GM21360 (cell line): Measurements from ENCODE around the gene PARP15.
A peak's percentile ranks its signal among the peaks of the same experiment; 100 is the strongest.
"Not testable (repeated sequence)": the region's sequence is repeated elsewhere in the genome, so short reads cannot be mapped to it uniquely, and the experiment has no call there.

ENCODE experiments used
- ATAC-seq: cut with Tn5 transposase; IDR thresholded peaks from one replicate; pipeline ENCODE4 v1.9.1; 2021; ENCODE audit warnings: mild to moderate bottlenecking, moderate library complexity; ENCODE audit not compliant: unreplicated experiment

The PARP15 gene

DNA sequence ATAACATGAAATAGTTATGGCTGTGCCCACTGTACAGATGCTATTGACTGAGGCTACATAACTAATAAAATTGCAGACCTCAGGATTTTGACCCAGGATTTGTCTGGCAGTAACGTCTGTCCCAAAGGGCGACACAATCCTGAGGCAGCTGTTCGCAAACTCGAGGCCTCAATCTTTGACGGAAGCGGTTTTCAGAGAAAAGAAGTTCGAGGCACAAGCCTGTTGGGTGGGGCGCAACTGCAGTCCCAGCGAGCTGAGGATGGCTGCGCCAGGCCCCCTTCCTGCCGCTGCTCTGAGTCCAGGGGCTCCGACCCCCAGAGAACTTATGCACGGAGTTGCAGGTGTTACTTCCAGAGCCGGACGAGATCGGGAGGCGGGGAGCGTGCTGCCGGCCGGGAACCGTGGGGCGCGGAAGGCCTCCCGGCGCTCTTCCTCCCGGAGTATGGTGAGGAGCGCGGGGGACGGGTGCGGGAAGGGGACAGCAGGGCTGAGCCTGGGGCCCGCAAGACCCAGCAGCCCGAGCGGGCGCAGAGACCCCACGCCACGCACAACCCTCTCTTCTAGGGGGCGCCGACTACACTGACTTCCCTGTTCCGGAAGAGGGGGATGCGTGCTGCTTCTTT is at the start of gene PARP15:
TSS of gene PARP15 (plus strand) at position 242 of the 623 bp plus-strand sequence. CDS start at position 260, 18 bp downstream.
- no peak for ATAC-seq

DNA sequence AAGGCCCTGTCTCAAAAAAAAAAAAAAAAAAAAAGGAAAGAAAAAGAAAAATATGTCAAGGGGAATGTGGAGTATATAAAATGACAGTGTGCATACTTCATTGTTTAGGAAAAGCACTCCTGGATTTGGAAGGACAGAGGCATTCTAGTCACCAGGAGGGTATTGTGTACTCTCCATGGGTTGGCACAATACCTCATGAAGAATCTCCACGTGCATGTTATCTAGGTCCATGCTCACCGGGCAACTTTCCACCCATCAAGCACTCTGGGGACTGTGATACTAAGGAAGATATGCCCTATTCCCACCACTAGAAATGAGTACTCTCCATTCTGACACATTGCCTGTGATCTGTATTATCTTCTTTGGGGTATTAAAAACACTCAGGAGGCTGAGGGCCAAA is 47.3 kb upstream of the PARP15 start:
- ATAC-seq, result no peak

DNA sequence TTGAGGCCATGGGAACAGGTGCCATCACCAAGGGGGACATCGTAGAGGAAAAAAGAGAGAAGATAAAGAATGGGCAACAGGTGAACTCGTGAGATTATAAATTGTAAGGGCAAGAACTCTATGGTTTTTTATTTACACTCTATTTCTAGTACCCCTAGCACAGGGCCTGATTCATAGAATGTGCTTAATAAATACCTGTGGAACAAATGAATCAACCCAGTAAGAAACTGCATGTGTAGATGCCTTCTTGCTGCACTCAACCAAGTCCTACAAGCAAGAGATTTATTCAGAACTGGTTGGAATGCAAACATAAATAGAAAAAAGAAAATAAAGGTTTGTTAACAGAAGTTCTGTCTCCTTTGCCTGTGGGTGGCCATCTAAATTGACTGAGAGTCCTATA is 44.0 kb upstream of the PARP15 start:
- ATAC-seq, result no peak

DNA sequence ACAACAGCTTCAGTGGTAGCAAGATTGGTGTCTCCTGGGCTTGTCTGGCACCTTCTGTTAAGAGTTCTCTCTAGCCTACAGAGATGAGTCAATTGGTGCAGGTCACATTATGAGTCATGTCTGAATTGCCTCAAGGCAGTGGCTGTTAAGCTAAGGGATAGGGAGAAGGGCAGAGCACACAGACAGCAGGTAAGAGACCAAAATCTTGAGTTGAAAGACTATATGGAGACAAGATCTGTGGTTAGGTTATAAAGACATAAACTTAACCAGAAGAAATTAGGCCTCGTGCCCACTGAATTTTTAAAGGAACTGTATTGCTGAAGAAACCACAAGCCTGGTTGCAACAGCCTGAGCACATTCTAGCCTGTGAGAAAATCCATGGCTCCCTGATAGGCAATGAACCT is 43.5 kb upstream of the PARP15 start:
- ATAC-seq, result peak; percentile 100

DNA sequence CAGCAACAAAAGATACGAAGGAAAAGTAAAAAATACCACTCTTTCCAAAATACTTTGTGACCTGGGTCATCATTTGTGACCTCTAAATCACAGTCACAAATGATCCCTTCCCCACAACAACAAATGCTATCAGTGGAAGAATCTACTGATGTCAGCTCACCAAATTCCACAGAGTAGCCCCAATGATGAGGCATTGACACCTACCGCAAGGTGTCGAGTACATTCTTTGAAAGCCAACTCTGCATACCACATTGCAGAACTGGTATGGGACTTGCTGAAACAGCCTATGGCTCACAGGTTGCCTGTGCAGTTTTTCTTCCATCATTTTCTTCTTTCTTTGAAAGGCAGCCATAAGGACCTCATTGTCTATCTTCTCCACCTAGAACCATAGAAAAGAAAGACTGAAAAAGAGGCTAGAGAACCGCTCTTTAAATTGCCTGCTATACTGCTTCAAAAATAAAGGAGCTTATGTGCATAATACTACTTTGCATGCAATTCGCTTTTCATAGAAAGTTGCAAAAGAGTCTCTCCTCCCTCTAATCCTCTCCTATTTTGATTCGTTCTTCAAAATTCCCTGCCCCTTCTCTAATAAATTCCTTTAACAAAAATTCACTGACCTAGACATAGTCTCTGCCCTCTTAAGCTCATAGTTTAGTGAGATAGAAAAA is 41.4 kb upstream of the PARP15 start:
- ATAC-seq, result no peak

DNA sequence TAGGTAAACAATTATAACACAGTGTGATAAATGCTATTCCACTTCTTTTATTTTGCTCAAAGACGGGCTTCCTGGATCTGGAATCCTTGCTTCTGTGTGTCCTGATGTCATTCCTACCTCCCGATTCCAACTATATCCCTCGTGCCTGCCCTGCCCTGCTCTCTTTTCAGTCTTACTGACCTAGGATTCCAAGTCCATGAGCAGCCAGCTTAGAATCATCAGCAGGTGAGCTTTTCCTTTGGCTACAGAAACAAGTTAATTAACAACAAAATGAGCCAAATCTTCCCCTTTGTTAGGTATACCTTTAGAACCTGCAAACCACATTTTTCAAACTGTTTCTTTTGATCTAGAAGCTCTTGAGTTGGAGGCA is 40.8 kb upstream of the PARP15 start:
- no peak for ATAC-seq

DNA sequence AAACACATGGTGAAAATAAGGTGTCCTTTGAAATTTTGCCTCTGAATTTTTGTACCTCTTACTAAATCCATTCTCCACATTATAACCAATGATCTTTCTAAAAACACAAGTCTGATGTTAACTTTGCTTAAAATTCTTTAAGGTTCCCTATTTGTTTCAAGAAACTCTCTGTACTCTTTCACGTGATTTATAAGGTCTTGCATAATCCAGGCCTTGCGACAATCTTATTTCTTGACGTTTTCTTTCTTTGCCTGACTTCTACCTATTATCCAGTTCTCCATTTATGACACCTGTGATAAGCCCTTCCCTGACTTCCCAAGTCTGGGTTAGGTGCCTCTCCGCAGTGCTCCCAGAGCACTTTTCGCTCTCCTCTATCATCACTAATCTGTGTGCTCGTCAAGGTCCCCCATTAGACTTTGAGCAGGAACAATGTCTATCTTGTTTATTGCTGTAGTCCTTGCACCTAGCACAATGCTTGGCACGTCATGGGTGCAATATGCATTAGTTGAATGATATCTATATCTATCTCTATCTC is 38.4 kb upstream of the PARP15 start:
- ATAC-seq, result no peak

DNA sequence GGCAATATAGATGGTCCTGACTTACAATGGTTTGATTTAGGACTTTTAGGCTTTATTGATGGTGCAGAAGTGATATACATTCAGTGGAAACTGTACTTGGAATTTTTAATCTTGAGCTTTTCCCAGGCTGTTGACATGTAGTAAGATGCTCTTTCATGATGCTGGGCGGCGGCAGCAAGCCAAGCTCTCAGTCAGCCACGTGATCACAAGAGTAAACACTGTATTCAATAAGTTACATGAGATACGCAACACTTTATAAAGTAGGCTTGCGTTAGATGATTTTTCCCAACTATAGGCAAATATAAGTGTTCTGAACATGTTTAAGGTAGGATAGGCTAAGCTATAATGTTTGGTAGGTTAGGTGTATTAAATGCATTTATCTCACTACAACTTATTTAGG is 31.3 kb upstream of the PARP15 start:
- no peak for ATAC-seq

DNA sequence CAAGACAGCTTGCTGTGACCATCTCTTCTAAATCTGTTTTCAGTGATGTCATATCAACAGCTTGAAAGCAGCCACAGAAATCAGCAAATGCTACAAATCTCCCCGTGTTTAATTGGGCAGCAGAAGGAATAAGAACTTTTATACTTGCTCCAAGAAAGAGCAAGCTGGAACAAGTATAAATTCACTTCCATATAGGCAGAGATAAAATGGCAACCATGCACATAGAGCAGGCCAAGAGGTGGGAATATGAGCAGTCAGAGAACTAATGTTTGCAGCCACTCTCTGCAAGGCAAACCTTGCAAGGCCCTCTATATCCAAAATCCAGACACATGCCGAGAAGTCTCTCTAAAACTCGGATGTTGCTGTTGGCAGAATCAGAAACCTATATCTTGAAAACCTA is 29.4 kb upstream of the PARP15 start:
- ATAC-seq, result no peak

DNA sequence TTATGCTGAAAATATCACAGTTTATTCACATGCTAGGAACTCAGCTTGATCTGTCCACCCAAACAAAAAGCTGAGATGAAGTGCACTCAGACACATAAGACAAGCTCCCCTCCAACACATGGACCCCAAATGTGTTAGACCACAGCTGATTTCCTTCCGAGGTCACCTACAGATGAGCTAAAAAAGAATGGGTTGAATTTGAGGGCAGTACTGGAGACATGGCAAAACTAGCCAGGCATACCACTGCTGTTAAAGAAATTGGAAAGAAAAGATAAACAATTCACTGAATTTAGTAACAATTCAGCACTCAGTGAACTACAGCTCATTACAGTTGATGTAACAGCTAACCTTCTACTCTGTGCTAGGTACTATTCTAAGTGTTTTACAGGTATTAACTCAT is 28.8 kb upstream of the PARP15 start:
- no peak for ATAC-seq

DNA sequence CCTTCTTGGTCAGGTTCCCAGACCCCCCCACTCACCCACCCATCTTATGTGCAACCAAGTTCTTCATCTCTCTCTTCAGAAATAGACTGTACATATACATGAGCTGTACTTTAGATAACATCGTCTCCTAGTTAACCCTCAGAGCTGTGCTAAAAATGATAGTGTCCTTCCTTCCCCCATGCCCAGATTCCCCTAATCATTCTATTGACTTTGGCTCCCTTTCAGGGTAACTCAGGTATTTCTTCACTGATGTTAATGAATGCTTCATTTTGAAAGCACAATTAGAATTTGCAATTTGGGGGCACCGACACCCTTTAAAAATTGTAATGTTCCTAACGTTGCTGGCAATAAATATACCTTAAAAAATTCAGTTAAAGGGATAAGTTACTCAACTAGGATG is 24.3 kb upstream of the PARP15 start:
- ATAC-seq, result no peak

DNA sequence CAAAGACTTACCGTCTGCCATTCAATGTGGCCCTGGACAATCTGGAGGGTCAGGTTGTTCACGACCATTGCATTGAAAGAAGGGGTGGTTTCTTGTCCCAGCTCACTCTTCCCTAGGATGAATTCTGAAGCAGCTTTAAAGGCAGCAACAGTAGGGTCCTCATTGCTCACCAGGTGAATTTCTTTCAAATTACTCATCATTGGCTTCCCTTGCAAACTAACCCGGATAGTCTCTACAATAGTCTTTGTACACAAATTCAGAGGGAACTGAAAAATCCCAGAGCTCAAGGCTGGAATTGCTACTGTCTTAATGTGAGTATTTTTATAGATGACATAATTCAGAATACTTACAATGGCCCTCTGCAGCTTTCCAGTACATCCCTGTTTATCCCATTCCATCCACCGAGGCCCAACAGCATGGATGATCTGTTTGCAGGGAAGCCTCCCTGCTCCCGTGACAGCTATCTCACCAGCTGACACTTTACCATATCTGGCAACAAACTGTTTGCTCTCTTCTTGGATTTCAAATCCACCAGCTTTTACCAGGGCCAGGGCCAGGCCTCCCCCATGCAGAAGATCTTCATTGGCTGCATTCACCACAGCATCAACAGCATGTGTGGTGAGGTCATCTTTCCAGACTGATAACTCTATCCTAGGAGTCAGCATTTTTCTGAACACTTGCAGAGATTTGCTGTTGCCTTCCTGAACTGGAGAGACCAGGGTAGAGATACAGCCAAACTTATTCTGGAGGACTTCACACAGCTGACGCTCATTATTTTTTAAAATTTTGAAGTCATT is 22.0 kb upstream of the PARP15 start:
- no peak for ATAC-seq

DNA sequence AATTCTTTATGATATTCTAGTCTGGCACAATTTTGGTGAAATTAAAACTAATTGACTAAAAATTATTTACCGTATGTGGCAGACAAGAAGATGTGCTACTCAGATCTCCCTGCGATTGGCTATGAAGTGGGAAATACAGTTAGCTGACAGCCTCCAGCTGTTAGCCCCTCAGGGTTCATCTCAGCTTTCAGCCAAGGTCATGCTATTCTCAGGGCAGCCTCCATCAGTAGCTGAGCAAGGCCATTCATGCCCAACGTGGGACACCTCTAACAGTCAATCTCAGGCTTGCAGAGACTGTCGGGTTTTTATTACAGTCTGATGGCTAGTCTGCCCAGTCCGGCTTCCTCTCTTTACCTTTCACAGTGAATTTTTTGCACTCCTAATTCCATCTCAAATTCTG is 20.1 kb upstream of the PARP15 start:
- no peak for ATAC-seq

DNA sequence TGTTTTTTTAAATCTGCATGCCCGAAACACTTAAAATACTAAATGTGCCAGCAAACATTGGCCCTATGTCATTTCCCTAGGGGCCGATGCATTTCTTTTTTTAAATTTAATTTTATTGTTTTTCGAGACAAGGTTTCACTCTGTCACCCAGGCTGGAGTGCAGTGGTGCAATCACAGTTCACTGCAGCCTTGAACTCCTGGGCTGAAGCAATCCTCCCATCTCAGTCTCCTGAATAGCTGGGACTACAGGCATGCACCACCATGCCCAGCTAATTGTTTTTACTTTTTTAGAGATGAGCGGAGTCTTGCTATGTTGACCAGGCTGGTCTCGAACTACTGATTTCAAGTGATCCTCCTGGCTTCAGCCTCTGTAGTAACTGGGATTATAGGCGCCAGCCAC is 18.8 kb upstream of the PARP15 start:
- ATAC-seq, result no peak

DNA sequence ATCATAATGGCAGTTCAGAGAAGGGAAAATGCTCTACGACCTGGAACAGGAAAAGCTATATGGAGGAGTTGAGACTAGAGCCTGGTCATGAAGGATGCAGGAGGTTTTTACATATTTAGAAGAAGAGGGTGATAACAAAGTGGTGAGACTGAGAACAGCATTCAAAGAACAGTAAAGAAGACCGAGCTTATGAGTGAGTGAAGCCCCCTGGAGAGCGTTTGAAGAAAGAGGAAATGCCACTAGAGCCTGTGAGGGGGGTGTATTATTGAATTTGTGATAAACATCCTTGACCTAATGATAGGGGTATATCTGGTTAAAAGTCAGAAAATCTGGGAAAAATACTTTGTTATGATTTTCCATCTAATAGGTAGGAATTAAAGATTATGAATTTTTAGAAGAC is 17.5 kb upstream of the PARP15 start:
- no peak for ATAC-seq

DNA sequence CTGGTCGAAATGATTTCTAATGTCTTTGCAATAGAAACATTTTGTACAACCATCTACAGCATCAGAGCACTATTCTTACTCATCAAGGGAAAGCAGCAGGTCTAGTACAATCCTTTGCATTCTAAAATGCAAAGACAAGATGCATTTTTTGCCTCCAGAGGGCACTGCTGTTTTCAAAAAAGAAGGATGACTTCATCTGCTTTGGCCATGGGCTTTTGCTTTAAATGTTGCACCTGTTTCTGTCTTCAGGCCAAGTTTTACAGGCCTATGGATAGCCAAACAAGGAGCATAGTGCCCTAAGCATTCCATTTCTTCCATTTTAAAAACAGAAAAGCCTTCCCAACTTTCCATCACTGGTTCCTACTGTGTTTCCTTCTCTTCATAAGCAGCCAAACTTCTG is 16.8 kb upstream of the PARP15 start:
- no peak for ATAC-seq

DNA sequence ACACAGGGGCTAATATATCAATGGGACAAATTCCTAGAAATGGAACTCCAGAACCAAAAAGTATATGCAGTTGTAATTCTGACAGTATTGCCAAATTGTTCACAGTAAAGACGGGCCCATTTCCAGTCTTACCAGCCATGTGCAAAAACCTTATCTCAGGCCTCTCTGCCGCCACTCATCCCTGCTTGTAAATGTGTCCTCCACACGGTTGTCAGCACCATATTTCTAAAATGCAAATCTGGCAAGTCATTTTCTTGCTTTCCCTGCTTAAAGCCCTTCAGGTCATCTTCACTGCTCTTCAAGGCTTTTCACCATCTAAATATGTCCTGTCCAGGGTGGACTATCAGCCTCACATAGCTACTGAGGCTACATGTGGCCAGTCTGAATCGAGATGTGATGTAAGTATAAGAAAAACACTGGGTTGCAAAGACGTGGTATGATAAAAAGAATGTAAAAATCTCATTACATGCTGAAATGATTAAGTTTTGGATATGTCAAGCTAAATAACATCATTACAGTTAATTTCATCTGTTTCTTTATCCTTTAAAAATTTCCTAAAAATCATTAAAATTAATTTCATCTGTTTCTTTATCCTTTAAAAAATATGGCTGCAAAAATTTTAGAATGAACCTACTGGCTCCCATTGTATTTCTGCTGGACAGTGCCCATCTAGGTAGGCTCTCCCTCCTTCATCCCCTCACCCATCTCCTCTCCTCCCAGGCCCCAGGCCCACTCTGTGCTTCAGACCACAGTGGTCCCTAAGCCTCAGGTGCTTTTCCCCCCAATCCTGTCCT is 14.3 kb upstream of the PARP15 start:
- no peak for ATAC-seq

DNA sequence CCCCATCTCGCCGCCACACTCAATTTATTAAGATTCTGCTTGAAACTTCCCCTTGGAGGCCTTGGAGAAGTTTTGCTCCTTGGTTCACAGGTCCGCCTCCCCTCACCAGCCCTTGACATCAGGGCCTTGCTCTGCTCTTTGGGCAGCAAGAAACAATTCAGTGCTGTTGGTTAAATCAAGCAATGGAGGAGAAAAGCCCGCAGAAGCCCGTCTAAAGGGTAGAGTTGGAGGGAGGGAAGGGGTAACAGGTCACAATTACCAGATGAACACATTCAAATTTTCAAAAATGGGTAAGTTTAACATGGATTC is 13.8 kb upstream of the PARP15 start:
- ATAC-seq, result no peak

DNA sequence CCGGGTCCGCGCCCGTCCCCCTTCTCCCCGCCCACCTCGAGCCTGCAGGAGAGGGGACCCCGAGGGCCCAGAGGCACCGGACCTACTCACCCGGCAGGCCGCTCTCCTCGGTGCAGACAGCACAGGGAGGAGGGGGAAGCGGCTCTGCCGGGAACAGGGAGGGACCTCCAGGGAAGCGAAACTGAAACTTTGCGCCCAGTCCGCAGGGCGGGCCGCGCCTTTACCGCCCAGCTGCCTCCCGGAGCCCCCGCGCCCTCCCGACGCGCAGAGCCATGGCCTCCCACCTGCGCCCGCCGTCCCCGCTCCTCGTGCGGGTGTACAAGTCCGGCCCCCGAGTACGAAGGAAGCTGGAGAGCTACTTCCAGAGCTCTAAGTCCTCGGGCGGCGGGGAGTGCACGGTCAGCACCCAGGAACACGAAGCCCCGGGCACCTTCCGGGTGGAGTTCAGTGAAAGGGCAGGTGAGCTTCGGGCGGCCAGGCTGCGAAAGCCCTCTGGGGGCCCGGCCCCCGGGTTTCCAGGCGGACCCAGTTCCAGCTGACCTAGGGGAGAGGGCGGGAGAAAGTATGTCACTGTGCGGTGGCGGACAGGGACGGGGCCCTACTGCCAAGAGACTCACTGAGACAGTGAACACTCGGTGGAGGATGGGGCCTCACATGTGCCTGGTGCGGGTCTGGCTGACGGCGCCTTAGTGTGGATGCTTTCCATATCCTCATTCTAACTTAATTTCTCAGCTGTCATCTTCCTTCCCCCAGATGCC is 13.1 kb upstream of the PARP15 start, which contains the start of the genes DTX3L and PARP9:
TSS of gene DTX3L (plus strand) at position 184 of the 758 bp plus-strand sequence. CDS start at position 273, 89 bp downstream.
TSS of gene PARP9 (minus strand) at position 146 of the 758 bp plus-strand sequence. CDS start 4,680 bp downstream, outside the sequence.
- peak; percentile 65 for ATAC-seq

DNA sequence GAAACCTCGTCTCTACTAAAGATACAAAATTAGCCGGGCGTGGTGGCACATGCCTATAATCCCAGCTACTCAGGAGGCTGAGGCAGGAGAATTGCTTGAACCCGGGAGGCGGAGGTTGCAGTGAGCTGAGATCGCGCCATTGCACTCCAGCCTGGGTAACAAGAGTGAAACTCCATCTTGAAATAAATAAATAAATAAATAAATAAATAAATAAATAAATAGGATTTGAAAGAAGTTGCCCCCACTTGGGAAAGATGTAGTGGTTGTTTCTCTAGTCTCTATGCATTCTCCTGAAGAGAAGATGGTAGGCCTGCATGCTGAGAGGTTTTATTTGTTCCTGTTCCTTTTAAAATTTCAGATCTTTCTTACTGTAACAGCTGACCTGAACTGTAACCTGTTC is 9.3 kb upstream of the PARP15 start:
- ATAC-seq, result not testable (repeated sequence)
